Measurements from ENCODE around the gene STK4.

STK4 gene

GRCh38 chr20:44966030-44966961, at the start of gene STK4:
STK4 (plus strand) TSS chr20:44966512; CDS start chr20:44966569, 57 bp downstream.
- DNase-seq (ENCODE audit: low read depth) = peak; percentile 94

DNA sequence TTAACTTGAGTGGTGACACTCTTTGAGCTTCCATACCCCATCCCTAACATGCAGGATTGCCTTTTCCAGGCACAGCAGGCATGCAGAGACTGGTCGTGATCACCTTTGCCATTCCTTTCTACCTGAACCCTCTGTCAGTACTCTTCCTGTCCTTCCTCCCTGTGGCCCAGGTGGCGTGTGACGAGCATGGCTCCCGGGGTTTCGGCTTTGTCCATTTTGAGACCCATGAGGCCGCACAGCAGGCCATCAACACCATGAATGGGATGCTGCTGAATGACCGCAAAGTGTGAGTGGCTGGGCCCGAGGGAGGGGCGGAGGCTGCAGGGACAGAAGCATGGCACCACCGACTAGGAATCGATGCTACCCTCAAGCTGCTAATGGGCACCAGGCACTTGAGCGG, 49.7 kb upstream of the STK4 start:
- no peak for DNase-seq (ENCODE audit: low read depth)

DNA sequence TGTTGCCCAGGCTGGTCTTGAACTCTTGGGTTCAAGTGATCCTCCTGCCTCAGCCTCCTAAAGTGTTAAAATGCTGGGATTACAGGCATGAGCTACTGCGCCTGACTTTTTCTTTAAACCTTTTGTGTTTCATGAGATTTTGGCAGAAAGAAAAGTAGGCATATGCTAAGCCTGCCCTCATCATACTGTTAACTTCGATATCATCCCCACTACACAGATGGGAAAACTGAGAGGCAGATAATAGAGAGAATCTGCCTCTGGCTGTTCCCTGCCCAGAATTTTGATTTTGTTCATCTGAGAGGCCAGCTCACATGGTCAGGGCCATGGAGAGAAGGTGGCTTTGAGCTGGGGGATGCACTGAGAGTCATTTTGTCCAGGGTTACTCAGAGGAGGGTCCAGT, 48.9 kb upstream of the STK4 start:
- no peak for DNase-seq (ENCODE audit: low read depth)

GRCh38 chr20:44918342-44918741, 48.0 kb upstream of the STK4 start:
- DNase-seq (ENCODE audit: low read depth) = no peak

DNA sequence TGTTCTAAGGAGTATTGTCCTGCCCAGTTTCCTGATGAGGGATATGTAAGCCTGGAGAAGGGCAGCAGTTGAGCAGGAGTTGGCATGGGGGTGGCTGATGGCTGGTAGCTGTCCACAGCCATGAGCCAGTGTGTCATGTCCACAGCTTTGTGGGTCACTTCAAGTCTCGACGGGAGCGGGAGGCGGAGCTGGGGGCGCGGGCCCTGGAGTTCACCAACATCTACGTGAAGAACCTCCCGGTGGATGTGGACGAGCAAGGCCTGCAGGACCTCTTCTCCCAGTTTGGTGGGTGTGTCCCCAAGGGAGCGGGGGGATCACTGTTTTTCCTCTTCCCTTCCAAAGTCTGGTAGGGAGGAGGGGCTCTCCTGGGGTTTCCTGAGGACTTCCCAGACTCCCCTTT, 47.6 kb upstream of the STK4 start:
- DNase-seq (ENCODE audit: low read depth) = no peak

DNA sequence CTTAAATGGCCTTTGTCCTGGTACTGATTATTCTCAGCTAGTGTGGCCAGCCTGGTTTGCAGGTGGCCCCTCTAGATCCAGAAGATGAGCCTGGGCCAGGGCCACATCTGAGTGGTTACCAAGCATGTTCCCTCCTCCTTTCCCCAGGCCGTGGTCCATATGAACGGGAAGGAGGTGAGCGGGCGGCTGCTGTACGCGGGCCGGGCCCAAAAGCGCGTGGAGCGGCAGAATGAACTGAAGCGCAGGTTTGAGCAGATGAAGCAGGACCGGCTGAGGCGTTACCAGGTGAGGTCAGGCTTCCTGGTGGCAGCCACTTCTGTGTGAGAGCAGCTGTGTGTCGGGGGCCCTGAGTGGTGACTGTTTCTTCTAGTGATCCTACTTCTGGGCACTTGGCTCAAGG, 44.9 kb upstream of the STK4 start:
- no peak for DNase-seq (ENCODE audit: low read depth)

DNA sequence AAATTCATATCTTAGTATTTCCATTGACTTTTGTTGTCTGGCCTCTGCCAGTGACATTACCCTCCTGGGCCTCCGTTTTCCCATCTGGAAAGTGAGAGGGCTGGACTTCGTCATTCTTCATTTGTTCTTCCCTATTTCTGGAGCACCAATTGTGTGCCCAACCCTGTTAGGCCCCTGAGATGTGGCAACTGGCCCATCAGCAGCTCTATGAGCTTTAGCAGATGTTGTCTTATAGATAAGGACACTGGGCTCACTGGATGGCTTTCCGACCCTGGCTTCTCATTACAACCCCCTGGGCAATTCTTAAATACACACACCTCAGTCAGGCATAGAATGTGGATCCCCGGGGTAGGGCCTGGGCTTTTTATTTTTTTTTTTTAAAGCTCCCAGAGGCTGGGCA, 41.8 kb upstream of the STK4 start:
- DNase-seq (ENCODE audit: low read depth) = no peak

GRCh38 chr20:44928595-44928994, 37.7 kb upstream of the STK4 start:
- DNase-seq (ENCODE audit: low read depth) = no peak

DNA sequence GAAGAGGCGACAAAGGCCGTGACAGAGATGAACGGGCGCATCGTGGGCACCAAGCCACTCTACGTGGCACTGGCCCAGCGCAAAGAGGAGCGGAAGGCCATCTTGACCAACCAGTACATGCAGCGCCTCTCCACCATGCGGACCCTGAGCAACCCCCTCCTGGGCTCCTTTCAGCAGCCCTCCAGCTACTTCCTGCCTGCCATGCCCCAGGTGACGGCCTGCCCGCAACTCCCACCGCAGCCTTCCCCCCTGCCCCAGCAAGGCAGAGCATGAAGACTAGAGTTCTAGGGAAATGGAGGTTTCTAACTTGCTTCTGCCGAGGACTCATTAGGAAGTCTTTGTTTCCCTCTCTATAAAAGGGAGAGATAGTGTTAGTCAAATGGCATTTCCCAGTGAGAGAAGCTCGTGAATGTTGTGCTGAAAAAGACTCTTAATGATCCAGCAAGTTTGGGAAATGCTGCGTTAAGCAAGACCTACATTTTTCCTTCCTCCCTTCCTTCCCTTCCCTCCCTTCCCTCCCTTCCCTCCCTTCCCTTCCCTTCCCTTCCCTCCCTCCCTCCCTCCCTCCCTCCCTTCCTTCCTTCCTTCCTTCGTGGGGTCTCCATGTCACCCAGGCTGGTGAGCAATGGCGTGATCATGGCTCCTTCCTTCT, 35.7 kb upstream of the STK4 start:
- DNase-seq (ENCODE audit: low read depth) = no peak

DNA sequence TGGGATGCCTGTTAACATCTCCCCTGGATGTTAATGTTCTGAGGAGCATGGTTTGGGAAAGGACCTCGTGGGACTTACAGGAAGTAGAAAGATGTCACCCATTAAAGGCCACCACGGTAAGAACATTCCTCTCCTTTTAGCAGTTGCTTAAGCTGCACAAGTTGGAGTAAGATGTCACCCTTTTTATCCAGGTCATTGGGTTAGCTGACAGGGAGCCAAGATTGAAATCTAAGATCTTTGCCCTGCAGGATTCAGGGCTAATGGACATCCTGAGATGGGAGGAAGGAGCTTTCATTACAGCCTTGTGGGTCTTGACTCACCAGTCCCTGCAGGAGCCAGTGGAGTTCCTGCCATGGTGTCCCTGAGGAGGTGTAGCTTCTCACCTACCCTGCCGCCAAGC, 34.4 kb upstream of the STK4 start:
- DNase-seq (ENCODE audit: low read depth) = no peak

DNA sequence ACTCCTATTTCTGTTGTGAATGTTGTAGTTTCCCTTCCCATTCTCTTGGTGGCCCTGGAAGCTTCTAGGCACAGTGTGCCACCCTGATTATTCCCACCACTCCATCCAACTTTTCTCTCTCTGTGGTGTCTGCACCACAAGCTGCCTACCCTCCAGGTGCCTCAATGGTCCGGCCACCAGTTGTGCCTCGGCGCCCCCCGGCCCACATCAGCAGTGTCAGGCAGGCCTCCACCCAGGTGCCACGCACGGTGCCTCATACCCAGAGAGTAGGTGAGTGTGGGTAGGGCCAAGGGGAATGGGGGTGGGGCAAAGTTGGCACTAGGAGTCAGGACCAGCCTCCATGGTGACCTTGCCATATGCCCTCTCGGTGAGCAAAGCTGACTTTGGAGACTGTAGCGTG, 33.4 kb upstream of the STK4 start:
- no peak for DNase-seq (ENCODE audit: low read depth)

- DNase-seq (ENCODE audit: low read depth) = no peak
Observed at GRCh38 chr20:44936510-44936909, 29.8 kb upstream of the STK4 start.

DNA sequence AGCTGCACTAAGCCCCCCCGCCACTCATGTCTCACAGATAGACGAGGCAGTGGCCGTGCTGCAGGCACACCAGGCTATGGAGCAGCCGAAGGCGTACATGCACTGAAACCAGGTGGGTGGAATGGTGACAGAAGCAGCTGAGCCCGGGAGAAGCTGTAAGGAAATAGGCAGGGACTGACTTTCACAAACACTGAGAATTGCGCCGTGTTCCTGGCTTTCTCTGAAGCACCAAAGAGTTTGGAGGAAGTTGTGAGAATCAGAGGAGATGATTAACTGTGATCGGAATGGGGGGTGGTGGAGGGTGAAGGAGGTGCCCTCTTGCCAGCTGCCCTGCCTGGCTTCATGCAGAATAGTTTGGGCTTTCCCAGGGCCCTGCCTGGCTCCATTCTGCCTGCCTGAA, 27.7 kb upstream of the STK4 start:
- no peak for DNase-seq (ENCODE audit: low read depth)

DNA sequence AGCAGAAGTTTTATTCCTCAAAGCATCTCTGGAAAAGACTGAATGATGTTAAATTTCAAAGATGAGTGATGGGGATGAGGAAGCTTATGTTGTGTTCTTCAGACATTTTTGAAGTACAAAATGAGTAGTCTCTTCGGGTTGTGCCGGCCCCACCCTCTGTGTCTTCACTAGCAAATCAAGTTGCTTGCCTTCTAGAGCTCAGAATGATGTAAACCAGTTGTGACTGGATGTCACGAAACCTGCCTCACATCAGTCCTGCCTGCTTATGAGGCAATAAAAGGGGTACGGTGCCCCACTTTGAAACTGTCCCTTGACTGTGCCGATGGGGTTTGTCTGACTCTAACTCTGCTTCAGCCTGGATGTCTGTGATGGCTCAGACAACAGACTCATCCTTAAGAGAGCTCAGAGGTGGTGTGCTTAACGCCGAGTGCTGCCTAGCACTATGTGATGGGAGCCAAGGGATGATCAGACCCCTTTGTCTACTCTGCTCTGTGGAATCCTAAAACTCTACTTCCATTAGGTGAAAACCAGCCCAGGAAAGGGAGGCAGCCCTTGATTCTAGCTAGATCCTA, 25.1 kb upstream of the STK4 start:
- no peak for DNase-seq (ENCODE audit: low read depth)

GRCh38 chr20:44942264-44942973, 23.9 kb upstream of the STK4 start:
- no peak for DNase-seq (ENCODE audit: low read depth)

- no peak for DNase-seq (ENCODE audit: low read depth)
Observed at GRCh38 chr20:44943828-44944227, 22.5 kb upstream of the STK4 start.

DNA sequence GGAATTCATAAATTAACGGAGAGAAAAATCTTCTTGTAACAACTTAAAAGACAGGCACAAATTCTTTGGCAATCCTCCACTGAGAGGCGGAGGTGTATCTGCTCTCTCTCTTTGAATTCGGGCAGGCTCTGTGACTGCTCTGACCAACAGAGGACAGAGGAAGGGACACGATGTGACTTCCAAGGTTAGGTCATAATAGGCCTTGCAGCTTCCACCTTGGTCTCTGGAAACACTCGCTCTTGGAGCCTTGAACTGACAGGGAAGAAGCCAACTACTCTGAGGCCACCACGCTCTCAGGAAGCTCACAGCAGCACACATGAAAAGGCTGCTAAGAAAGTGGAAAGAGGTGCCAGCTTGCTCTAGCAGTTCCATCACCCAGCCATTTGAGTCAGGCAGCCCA, 21.1 kb upstream of the STK4 start:
- no peak for DNase-seq (ENCODE audit: low read depth)

DNA sequence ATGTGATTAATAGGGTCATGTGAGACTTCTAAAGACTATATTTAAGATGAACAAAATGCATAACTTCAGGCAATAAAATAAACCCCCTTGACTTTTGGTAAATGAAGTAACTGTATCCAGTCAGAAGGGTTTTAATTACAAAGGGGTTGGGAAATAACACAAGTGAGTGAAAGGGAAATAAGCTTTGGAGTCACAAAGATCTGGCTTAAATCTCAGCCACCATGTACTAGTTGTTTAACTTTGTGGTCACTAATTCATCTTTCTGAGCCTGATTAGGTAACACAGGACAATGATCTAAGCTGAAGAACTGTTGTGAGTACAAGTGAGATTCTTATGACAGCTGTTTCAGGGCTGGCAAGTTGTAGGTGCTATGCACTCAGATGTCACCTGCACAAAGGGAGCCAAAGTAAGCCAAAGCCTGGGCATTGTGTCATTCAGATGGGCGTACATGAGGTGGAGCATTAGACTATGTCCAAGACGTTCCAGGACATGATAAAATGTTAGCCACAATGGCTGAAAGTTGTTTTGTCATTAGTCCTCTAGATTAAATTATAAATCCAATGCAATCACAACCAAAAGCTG, 19.9 kb upstream of the STK4 start:
- DNase-seq (ENCODE audit: low read depth) = no peak

DNA sequence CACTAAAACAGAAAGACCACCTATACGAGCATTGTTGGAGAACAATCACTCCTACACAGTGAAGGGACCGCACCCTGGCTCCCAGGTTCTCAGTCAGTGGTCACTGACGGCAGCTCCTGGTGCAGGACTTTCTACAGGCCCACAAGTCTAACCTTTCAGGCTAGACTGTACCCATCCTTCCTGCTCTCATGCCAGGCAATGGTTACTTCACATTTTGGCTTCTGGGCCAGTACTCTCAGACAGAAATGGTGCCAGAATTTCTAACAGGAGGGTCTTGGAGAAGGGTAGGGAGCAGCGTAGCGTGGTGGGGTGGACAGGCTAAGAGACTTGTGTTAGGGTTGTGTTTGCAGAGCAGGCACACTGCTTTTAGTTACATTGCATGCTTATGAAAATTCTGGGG, 18.2 kb upstream of the STK4 start:
- DNase-seq (ENCODE audit: low read depth) = no peak

GRCh38 chr20:44948513-44948912, 17.8 kb upstream of the STK4 start:
- no peak for DNase-seq (ENCODE audit: low read depth)

DNA sequence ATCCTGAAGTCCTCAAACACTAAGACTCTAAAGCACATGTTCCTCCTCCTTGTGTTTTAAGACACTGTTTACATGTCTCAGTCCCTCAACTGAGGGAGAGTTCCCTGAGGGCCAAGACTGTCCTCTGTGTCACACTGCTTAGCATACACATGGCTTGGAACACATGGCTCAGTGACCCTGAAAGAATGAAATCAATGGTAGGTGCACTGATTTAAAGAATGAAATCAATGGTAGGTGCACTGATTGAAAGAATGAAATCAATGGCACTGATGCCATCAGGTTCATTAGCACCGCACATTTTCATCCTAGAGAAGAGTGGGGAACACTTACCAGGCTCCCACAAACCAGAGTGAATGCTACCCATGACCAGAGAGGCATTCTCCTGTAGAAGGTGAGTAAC, 15.9 kb upstream of the STK4 start:
- no peak for DNase-seq (ENCODE audit: low read depth)

DNA sequence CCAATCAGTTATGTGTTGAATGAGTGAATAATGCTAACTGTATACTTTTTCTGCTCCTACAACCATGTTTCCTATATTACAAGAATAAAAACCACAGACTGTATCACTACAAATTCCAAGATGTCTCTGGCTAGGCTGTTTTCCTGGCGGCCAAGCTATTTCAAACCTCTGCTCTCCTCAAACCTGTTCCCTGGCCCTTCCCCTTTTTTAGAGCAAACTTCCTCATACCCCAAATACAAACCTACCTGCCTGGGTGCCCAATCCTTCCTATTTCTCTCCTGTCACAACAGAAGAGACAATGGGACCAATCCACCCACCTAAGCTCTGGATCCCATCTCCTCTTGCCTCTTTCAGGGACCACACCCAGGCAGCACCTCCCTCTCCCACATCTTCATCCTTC, 13.6 kb upstream of the STK4 start:
- DNase-seq (ENCODE audit: low read depth) = no peak
